ENCODE data around the gene TMX3. TPM values are rescaled to one million over a fixed set of nuclear protein-coding genes. Genes with fewer than 3 reads are reported as not detected.
A peak's percentile ranks its signal among the peaks of the same experiment; 100 is the strongest.

Gene TMX3
- total RNA-seq, 6 experiments from 2014 or later, result 10.1 to 21.6 (median 19.6) TPM

DNA sequence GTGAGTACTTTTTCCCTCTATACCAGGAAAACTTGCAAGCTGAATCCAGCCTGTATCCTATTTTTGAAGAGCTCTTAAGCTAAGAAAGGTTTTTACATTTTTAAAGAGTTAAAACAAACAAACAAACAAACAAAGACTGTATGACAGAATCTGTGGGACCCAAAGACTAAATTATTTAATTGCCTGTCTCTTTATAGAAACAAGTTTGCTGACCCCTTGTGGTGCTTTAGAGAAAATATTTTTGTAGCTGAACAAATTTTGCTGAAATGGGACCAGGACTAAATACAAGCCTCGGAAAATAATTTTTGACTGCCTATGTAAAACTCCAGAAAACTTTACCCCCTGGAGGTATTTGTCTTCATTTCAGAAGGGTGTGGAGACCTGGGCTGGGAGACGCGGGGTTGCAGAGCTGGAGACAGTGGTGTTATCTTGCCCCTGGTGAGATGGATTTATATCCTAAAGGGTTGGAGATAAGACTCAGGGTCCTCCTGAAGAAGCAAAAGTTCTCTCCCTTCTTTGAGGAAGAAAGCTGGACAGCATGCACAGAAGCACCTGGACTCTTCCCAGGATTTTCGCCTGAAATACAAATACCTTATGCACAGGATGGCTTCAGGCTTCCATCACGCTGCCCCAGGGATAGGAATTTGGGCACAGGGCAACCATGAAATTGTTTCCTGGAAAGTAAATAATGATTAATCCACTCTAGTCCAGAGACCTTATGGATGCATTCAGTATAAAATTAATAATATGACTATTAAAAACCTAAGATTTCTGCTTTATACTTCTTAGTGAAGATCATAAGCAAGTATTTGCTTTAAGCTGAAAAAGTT is 54.3 kb downstream of the TMX3 start:
- Histone ChIP-seq H3K27ac (no peak overlapping the region), H3K9me3 (no peaks in the 10 kb centered on the region), H3K4me3 (no peak overlapping the region), H3K4me1 (no peaks in the 10 kb centered on the region), H3K36me3 (no peaks in the 10 kb centered on the region), H3K27me3 (no peaks in the 10 kb centered on the region)
- 18% methylated on average over 4 of the region's 5 CpGs for WGBS (ENCODE audit: insufficient coverage, low coverage, low lambda C conversion rate, missing lambda C conversion rate)
- DNase-seq, result no peak
- intact Hi-C loops (cut with DNase I), result loop anchor here in 1 of 2 donors (10.0 kb wide), 1 partner anchor 1446 kb away; no protein-coding TSS in a partner anchor
- peak; percentile 44 to 57 (median 53) for ATAC-seq
- TF ChIP-seq, protein P1, sequence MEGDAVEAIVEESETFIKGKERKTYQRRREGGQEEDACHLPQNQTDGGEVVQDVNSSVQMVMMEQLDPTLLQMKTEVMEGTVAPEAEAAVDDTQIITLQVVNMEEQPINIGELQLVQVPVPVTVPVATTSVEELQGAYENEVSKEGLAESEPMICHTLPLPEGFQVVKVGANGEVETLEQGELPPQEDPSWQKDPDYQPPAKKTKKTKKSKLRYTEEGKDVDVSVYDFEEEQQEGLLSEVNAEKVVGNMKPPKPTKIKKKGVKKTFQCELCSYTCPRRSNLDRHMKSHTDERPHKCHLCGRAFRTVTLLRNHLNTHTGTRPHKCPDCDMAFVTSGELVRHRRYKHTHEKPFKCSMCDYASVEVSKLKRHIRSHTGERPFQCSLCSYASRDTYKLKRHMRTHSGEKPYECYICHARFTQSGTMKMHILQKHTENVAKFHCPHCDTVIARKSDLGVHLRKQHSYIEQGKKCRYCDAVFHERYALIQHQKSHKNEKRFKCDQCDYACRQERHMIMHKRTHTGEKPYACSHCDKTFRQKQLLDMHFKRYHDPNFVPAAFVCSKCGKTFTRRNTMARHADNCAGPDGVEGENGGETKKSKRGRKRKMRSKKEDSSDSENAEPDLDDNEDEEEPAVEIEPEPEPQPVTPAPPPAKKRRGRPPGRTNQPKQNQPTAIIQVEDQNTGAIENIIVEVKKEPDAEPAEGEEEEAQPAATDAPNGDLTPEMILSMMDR (IDR thresholded peaks at IDR 0.05), result peak; percentile 55 to 59 (median 58)
- no peak for TF ChIP-seq POLR2A (IDR thresholded peaks at IDR 0.05)

DNA sequence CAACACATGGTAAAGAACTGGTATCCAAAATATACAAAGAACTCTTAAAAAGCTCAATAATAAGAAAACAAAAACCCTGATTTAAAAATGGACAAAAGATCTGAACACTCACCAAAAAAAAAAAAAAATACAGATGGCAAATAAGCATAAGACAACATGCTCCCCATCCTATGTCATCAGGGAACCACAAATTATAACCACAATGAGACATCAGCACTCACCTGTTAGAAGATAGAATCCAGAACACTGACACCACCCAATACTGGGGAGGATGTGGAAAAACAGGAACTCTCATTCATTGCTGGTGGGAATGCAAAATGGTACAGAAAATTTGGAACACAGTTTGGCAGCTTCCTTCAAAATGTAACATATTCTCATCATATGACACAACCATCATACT is 66.7 kb downstream of the TMX3 start:
- TF ChIP-seq, protein P1 (IDR thresholded peaks at IDR 0.05), result no peak
- TF ChIP-seq POLR2A (IDR thresholded peaks at IDR 0.05), result no peak
- no peaks in the 10 kb centered on the region for H3K4me1 ChIP-seq
- H3K9me3 ChIP-seq, result no peaks in the 10 kb centered on the region
- no peaks in the 10 kb centered on the region for H3K36me3 ChIP-seq
- no peak overlapping the region for H3K27ac ChIP-seq
- no peaks in the 10 kb centered on the region for H3K27me3 ChIP-seq
- ATAC-seq, result no peak
- no peak for DNase-seq
- intact Hi-C loops (cut with DNase I), result no loop called here
- no peak overlapping the region for H3K4me3 ChIP-seq

DNA sequence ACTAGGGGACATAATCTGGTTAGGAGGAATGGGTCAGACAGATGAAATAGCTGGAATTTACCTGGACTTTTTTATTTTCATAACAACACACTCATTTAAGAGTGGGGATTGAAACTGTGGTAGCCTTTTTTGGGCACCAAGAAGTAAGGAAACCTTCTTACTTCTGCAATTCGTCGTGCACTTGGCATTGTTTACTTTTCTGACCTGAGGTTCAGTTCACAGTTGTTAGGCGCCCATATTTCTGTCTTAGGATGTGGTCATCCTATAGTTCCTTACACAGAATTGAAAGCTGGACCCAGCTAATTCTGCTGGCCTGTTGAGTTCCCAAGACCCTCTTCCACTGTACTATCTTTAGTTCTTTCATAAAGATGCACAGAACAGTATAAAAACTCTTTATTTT is 72.9 kb downstream of the TMX3 start:
- Histone ChIP-seq H3K4me1 (no peaks in the 10 kb centered on the region), H3K27ac (no peak overlapping the region), H3K4me3 (no peak overlapping the region), H3K36me3 (no peaks in the 10 kb centered on the region), H3K27me3 (no peaks in the 10 kb centered on the region), H3K9me3 (no peaks in the 10 kb centered on the region)
- DNase-seq (no peak), ATAC-seq (no peak)
- WGBS (ENCODE audit: insufficient coverage, low coverage, low lambda C conversion rate, missing lambda C conversion rate), result 23% methylated on average over 3 of the region's 3 CpGs
- TF ChIP-seq, protein P1 (IDR thresholded peaks at IDR 0.05), result no peak
- TF ChIP-seq POLR2A (IDR thresholded peaks at IDR 0.05), result no peak
- intact Hi-C loops (cut with DNase I), result no loop called here

DNA sequence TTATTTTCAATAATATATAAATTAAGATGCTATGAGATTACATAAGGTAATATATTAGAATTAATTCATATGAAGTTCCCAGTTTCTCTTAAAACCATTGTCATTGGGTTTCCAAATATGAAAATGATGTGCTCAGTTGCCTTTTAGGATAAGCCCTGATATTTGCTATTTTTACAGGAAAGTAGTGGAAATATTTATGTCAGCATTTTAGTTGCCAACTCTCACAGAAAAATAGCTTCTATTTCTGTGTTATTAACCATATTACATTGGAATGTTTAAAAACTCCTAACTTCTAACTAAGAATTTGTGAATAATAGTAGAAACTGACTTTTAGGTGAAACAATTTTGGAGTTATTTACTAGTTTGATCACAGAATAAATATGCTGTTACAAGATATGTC is 74.0 kb downstream of the TMX3 start:
- H3K4me3 ChIP-seq, result no peak overlapping the region
- TF ChIP-seq, protein P1 (IDR thresholded peaks at IDR 0.05), result no peak
- no peak for TF ChIP-seq POLR2A (IDR thresholded peaks at IDR 0.05)
- no peak overlapping the region for H3K27ac ChIP-seq
- no peaks in the 10 kb centered on the region for H3K4me1 ChIP-seq
- H3K27me3 ChIP-seq, result no peaks in the 10 kb centered on the region
- no peaks in the 10 kb centered on the region for H3K36me3 ChIP-seq
- no peak for DNase-seq
- H3K9me3 ChIP-seq, result no peaks in the 10 kb centered on the region
- intact Hi-C loops (cut with DNase I), result no loop called here
- no peak for ATAC-seq
